Endothelial cell of hepatic sinusoid (primary cell): ENCODE measurements around the gene ID4.

Source experiments
- in situ Hi-C: cut with HindIII; loops from 2 replicates; pipeline ENCODE4 v1.10.0; 2017; ENCODE audit warnings: low sequenced_read_pairs

Gene ID4

DNA sequence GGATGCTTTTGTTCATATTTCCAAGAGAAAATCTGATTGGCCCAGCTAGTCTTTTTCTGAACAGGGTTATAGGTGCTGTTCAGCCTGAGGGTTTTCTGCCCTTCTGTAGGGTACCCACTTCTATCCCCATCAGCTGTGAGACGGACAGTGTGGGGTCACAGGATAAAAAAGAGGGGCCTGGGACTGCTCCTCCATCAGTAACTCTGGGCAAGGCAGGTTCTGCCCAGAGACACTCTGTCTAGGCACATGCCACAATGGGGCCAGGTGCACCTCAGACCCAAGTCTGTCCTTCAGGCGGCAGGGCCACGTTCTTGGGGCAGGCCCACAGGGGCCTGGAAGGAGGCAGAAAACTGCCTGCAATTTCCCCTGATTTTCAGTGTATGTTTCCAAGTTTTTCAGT lies 20.0 kb downstream of the ID4 start:
- in situ Hi-C loops, result no loop called here

DNA sequence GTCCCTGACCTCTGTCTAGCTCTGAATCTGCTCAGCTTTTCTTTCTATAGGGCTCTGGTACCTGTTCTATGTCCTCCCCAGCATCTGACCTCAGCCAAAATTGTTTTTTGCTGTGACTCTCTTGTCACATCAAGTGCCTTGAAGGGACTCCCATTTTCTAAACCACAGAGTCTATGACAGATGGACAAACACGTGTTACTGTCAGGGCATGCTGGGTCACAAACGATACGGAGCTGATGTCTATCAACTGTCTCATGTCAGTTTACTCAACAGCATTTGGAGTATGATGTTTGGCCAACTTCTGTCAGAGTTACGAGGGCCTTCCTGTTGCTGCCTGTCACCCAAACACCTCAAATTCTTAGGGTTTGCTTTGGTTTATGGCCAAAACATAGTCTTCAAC lies 20.5 kb downstream of the ID4 start:
- in situ Hi-C loops, result no loop called here

DNA sequence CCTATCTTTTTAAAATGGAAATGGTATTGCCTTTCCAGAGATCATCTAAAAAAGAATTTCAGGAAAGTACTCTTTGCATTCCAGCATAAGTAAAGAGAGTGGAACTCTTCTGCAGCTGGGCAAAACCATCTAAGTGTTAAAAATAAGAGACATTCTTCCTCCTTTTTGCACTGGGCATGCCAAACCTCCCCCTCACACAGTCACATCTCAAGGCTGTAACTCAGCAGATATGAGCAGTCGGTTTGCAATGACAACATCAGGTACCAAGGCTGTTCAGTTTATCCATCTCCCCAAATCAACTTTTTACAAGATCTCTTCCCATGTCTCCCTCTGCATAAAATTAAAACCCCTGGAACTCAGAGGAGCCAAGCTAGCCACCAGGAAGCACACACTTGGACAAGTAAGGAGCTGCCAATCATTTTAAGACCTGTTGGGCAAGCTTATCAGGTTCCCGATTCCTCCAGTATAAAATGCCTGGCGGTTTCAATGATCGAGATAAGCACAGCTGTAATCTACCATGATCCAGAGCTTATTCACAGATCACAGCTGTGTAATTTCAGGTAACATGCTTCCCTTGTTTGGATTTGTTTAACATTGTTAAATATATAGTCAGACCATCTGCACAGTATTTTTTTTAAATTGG lies 23.2 kb downstream of the ID4 start:
- in situ Hi-C loops, result no loop called here

DNA sequence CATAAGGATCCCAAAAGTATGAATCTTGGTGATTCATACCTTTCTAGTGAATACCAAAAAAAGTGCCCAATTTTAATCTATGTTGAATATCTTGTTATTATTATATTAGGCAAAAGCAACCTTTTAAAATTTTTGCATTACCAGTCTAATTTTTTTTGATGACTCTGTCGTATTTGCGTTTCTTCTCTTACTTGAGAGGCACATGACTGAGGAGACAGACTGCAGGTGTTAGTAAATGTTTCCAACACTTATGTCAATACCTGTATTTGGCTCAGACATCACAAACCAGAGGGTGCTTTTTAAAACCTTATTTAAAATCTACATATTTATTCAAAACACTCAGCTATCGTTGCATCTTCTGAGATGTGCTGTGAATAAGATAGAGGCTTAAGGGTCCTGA lies 27.1 kb downstream of the ID4 start:
- in situ Hi-C loops, result no loop called here

DNA sequence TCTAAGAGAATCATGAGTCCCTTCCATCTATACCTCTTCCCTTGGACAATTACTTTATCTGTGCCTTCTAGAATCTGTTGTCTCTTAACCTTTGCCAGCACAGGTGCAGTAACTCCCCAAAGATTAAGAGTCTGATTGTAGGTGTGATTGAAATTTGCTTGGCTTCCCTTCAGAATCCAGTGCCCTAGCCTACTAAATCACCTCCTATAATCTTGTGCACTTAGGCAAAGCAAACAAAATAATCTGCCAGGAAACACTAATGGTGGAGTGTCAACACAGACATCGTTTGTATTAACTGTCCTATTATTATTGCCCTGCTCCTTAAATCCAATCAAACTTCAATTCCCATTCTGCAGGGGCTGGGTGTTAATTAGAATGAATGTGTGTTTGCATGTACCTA lies 28.0 kb downstream of the ID4 start:
- in situ Hi-C loops, result no loop called here

DNA sequence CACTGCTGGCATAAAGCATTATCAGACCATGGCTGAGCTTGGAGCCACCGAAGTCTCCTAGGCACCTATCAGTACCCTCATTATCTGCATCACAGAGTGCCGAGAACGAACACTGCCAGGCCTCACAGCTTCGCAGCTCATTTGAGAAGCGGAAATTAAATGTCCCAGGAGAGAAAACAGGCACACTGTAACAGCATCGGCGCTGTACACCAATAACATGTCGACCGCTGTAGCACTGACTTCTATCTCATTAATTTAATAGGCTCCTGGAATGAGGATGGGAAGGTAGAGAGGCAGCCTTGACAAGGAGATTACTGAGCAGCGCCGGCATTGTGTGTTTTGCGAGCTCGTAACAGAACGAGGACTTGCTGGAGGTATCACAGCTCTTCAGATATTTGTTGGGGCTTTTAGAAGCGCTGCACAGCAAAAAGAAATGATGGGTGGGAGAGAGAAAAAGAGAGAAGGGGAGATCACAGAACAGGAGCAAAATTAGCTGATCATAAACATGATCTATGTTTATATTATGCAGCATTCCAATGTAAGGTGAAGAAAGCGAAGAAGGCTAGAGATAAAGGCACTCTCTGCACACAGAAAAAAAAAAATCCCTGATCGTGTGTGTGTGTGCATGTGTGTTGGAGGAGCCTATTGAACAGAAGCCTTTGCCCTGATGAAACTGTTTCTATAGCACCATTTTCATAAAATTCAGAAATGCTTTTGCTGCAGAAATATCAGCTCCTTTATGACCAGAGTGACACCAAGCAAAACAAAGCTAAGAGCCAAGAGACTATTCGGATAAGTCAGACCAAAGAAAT lies 29.2 kb downstream of the ID4 start:
- in situ Hi-C loops, result no loop called here

DNA sequence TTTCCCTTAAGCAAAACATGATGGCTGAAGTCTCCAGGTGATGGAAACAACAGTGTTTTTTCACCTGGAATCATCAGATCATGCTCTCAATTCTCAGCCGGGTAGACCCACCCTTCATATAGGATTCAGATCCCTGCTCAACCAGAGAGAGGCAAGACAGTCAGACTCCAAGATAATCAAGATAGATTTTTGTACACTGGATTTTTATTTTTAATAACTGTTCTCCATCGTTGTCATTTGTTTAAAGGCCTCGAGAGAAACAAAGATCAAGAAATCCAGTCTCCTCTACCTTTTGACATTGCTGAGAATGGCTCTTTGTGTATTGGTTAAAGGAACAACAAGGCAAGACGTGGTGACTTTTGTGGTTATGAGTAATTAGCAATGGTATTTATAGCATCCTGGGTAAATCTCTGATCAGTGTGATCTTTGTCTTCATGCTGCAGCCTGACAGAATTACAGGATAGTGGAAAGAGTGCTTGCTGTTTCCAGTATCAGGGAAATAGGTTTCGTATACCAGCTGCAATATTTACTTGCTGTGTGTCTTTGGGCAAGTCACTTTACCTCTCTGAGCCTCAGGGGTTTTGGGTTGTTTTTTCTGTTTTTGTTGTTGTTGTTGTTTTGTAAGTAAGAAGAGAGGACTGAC lies 29.9 kb downstream of the ID4 start:
- in situ Hi-C loops, result no loop called here

DNA sequence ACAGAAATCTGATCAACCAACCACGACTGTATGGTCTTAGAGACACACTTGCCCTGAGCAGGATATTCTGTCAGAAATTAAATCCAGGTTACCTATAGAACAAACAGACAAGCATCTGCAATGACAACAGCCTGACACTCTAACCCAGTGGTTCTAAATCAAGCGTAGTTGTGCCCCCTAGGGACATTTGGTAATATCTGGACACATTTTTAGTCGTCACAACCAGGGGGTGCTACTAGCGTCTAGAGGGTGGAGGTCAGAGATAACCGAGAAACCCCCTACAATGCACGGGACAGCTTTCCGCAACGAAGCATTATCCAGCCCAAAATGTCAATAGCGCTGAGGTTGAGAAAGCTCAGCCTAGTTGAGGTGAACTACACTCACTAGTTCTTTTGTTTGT lies 32.3 kb downstream of the ID4 start:
- in situ Hi-C loops, result no loop called here

DNA sequence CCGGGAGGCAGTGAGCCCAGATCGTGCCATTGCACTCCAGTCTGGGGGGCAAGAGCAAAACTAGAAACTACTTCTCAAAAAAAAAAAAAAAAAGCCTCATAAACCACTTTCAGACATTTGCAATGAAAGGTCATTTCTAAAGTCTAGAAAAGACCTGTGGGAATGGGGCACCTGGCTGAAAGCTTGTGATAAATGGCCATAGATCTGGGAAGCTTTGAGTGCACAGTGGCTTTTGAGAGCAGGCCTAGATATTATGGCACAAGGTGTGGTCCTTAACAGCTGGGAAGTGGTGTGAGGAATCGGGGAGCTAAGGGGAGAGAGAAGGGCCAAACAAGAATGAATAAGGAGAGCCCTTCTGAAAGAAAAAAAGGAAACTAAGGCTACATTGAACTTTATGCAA lies 33.2 kb downstream of the ID4 start:
- in situ Hi-C loops, result no loop called here

DNA sequence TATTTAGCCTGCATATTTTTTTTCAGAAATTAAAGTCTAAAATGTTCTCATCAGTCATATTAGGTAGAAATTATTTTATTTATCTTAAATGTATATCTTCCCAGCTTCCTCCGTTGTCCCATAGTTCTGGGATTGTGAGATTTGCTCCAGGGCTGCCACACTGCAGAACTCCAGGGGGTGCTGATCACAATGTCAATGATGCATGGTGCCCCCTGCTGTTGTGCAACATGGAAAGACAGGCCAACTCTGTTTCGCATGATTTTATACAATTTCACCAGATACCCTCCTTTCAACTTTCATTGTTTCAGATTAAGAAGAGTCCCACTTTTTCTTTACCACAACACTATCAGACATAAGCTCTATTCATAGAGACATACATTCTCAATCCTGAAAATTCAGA lies 35.9 kb downstream of the ID4 start:
- in situ Hi-C loops, result no loop called here

DNA sequence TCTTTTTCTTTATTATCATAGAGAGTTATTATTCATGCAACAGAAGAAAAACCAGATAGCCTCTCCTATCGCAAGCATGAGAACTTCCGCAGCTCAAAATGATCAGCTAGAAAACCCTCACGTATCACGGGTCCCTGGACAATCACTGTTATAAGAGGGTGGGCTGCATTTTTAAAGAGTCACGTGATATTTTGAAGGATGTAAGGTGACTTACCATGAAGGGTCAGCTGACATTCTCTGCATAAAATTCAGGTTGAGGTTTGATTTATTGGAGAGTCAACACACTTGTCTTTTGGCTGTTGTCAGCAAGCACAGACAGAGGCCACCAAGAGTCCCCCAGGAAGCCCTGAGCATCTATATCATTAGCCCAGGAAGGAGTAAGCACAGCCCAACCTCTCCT lies 39.5 kb downstream of the ID4 start:
- in situ Hi-C loops, result no loop called here

DNA sequence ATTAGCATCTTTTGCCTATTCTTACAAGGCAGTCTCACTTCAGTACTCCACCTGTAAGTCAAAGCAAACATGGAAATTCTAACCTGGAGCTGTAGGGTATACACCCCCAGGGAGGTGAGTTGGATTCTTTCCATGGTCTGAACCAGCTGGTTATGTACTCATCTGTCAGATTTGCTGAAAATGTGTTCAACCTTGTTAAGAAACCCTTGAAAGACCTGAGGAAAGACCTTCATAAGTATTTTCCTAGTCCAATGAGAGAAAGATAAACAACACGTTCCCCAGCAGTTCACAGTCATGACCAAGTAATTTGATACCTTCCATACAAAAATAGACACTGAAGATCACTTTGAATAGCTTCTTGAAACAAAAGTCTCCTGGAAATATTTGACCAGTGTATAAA lies 42.5 kb downstream of the ID4 start:
- in situ Hi-C loops, result no loop called here

DNA sequence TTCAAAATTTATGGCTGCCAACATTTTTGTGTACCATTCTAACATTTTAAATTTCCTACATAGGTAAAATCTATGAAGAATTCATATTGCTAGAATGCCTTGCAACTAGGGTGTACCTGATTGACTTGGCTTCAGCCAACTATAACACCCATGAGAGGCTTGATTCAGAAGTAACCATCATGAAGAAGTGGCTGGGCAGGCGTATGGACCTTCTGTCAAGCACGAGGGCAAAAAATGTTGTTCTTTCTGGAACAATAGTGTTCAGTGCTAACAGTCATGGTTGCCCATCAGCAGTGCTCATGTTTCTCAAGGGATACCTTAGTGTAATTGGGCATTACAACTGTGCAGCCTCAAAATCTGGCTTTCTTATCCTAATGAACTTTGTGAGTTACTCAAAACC lies 42.9 kb downstream of the ID4 start:
- in situ Hi-C loops, result no loop called here

DNA sequence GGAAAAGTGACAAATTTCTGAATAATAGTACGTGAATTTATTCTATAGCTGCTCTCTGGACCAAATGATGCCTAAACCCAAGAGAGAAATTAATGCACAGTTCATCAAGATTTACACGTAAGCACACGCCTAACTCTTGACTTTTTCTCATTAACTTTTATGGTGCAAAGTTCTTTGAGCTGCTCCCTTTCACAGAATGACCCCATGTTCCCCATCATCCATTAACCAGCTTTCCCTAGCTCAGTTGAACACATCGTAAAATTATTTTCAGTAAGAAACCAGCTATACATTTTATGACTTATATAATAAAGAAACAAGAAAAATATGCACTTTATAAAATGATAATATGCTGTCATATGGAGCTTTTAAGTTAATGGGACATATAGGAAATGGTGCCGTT lies 54.3 kb downstream of the ID4 start:
- in situ Hi-C loops, result no loop called here
